Hypothalamus (tissue), 51 donors: Measurements from ENCODE around the gene OSBPL10.

ENCODE experiments used
- DNase-seq, 51 donors: peaks; one replicate each; lab custom pipeline; 2025; lab: John Stamatoyannopoulos, UW

OSBPL10 gene

DNA sequence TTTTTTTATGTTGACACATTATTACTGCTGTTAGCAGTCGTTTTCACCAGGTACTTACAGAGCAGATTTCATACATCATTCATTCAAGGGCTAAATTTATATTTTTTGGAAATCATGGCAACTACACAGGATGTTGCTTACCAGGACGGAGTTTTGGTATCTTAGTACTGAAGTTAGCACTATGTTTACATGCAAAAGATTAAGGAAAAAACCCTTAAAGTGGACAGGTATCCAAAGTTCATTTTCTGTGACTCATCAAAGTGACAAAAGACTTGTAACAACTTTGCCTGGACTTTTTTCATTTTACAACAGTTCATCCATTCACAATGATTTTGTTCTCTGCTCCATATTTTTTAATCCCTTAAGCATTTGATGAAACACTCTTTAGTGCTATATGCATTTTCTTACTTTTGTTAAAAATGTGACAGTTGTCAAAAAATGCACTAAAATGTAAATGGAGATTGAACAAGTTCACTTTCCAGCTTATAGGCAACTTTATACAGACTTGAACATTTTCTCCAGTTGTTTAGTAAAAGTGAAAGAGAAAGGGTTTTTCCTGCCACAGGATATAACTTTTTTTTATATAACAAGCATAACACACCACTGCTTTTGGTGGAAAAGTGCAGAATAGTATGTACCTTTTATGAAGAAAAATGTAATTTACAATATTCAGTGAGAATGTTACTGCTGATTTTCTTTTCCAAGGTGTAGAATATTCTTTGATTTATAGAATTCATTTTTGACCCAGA, 344.2 kb downstream of the OSBPL10 start:
- DNase-seq: no peak

GRCh38 chr3:31636049-31636448, 345.0 kb downstream of the OSBPL10 start:
- no peak for DNase-seq

GRCh38 chr3:31635545-31635944, 345.5 kb downstream of the OSBPL10 start:
- DNase-seq: no peak

GRCh38 chr3:31634476-31634875, 346.6 kb downstream of the OSBPL10 start:
- no peak for DNase-seq

- DNase-seq: no peak
These were observed 352.0 kb downstream of the OSBPL10 start for GRCh38 chr3:31629054-31629453.

GRCh38 chr3:31625358-31625757, 355.7 kb downstream of the OSBPL10 start:
- DNase-seq: no peak

GRCh38 chr3:31624083-31624709, 356.9 kb downstream of the OSBPL10 start:
- DNase-seq: no peak

DNA sequence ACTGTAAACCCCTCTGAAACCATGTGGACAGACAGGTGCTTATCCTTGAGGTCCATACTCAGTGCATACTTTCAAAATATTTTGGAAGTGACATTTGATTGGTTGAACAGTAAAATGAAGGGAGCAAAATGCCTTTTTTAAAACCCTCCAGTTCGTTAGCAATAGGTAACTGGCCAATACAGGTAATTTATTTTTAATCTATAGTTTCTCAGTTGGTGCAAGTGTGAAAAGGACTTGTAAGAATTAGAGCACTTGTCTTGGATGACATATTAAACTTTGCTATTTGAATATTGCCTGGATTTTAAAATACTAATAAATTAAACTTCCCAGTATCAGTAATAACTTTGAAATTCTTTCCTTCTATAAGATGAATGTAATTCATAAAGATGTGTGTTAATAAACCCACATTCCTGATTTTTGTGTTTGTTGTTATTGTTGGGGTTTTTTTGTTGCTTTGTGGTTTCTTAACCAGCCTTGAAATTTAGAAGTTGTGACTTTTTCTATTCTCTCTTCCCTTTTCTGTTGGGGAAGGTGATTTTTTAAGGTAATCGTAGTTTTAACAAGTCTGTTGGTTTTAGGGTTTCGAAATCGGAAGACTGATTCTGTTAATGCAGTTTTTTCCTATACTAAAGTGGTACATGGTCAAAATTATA, 358.3 kb downstream of the OSBPL10 start:
- no peak for DNase-seq

GRCh38 chr3:31621314-31621713, 359.7 kb downstream of the OSBPL10 start:
- DNase-seq: no peak

- DNase-seq: no peak
These were observed 360.4 kb downstream of the OSBPL10 start for GRCh38 chr3:31620656-31621055.

- no peak for DNase-seq
These were observed 364.4 kb downstream of the OSBPL10 start for GRCh38 chr3:31616711-31617110.

GRCh38 chr3:31615071-31615875, 365.8 kb downstream of the OSBPL10 start:
- no peak for DNase-seq

DNA sequence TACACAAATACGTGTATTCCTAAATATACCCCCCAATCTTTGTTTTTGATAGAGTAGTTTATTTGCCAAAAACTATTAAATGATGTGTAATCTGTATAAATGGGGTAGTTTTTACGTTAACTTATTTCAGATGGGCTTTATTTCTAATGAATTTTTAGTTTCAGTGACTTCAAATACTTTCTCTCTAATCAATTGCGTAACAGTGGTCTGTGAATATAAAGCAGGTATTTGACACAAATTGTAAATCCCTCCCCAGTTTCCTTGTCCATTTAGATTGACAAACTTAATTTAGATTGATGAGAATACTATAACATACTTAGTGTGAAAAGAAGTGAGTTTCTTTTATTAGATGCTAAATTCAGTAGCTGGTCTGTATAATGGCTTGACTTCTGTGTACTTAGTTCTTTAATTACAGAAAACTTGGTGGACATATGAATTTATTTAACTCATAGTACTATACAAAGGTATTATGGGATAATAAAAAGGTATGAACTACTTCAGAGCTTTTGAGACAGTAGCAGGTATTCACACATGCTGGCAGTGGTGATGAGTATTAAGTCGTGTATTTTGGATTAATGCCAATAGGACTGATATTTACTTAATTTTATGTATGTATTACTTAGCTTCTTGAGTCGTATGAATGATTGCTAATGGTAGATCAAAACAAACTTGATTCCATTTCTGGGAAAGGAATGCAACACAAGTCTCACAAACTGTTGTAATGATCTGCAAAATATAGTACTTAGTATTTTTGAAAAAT, 366.7 kb downstream of the OSBPL10 start:
- DNase-seq: no peak

GRCh38 chr3:31613654-31614053, 367.4 kb downstream of the OSBPL10 start:
- DNase-seq: no peak

DNA sequence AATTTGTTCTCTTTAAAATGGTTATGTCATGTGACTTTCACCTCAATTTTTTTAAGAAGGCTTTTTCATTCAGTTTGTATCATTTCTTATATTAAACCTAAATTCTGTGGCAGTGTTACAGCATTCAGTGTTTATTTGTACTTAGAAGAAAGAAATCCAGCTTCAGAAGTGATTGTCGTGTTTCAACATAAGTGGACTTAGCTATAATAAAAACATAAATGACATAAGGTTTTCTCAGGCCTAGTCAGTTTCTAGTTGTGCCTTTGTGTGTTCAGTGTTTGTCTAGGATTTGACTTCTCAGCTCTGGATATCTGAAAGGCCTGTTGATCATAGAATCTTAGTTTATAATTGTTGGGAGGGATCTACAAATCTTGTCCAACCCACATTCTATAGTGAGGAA, 367.9 kb downstream of the OSBPL10 start:
- no peak for DNase-seq
